Measurements from ENCODE around the gene MCUR1. TPM values are rescaled to one million over a fixed set of nuclear protein-coding genes. Genes with fewer than 3 reads are reported as not detected.

Gene MCUR1
- total RNA-seq, 1 donor from 2014 or later: 20.6 TPM

GRCh38 chr6:13803581-13803980, 10.8 kb downstream of the MCUR1 start:
- Mint-ChIP-seq H3K4me1 (ENCODE audit: low read depth) (peaks cover 6% of the 10 kb centered on the region), H3K4me3 (ENCODE audit: low read depth) (no peak overlapping the region), H3K9me3 (ENCODE audit: low read depth) (no peaks in the 10 kb centered on the region), H3K27ac (no peak overlapping the region), H3K27me3 (no peaks in the 10 kb centered on the region), H3K36me3 (ENCODE audit: insufficient read depth) (peaks cover 15% of the 10 kb centered on the region)
- TF ChIP-seq, protein P1, sequence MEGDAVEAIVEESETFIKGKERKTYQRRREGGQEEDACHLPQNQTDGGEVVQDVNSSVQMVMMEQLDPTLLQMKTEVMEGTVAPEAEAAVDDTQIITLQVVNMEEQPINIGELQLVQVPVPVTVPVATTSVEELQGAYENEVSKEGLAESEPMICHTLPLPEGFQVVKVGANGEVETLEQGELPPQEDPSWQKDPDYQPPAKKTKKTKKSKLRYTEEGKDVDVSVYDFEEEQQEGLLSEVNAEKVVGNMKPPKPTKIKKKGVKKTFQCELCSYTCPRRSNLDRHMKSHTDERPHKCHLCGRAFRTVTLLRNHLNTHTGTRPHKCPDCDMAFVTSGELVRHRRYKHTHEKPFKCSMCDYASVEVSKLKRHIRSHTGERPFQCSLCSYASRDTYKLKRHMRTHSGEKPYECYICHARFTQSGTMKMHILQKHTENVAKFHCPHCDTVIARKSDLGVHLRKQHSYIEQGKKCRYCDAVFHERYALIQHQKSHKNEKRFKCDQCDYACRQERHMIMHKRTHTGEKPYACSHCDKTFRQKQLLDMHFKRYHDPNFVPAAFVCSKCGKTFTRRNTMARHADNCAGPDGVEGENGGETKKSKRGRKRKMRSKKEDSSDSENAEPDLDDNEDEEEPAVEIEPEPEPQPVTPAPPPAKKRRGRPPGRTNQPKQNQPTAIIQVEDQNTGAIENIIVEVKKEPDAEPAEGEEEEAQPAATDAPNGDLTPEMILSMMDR (IDR thresholded peaks at IDR 0.05; ENCODE audit: unreplicated experiment): no peak
- no peak for DNase-seq (ENCODE audit: low spot score, unreplicated experiment)

DNA sequence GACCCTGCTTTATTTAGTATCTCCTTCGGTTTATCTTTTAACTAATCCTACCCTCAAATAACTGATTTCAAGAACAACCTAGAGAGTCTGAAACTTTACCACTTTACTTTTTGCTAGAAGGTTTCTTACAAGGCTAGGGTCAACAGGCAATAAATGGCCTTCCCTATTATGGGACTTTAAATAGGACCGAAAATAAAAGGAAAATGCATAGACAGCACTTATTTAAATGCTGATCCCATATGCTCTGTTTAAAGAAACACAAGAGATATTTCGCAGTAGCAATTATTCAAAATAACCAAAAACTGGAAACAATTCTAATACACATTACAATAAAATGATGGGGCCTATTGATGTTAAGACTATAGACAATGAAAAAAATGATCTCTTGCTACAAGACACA, 13.7 kb downstream of the MCUR1 start:
- peaks cover 5% of the 10 kb centered on the region for H3K4me1 Mint-ChIP-seq (ENCODE audit: low read depth)
- TF ChIP-seq, protein P1 (IDR thresholded peaks at IDR 0.05; ENCODE audit: unreplicated experiment): no peak
- H3K4me3 Mint-ChIP-seq (ENCODE audit: low read depth): no peak overlapping the region
- no peaks in the 10 kb centered on the region for H3K9me3 Mint-ChIP-seq (ENCODE audit: low read depth)
- H3K36me3 Mint-ChIP-seq (ENCODE audit: insufficient read depth): peaks cover 15% of the 10 kb centered on the region
- DNase-seq (ENCODE audit: low spot score, unreplicated experiment): no peak
- no peaks in the 10 kb centered on the region for H3K27me3 Mint-ChIP-seq
- H3K27ac Mint-ChIP-seq: no peak overlapping the region

GRCh38 chr6:13796781-13797180, 17.6 kb downstream of the MCUR1 start:
- TF ChIP-seq, protein P1 (IDR thresholded peaks at IDR 0.05; ENCODE audit: unreplicated experiment): no peak
- Mint-ChIP-seq H3K4me3 (ENCODE audit: low read depth) (no peak overlapping the region), H3K27ac (peak overlapping the region; percentile 9), H3K27me3 (no peaks in the 10 kb centered on the region), H3K36me3 (ENCODE audit: insufficient read depth) (peaks cover 17% of the 10 kb centered on the region), H3K4me1 (ENCODE audit: low read depth) (peaks cover 5% of the 10 kb centered on the region), H3K9me3 (ENCODE audit: low read depth) (no peaks in the 10 kb centered on the region)
- no peak for DNase-seq (ENCODE audit: low spot score, unreplicated experiment)

DNA sequence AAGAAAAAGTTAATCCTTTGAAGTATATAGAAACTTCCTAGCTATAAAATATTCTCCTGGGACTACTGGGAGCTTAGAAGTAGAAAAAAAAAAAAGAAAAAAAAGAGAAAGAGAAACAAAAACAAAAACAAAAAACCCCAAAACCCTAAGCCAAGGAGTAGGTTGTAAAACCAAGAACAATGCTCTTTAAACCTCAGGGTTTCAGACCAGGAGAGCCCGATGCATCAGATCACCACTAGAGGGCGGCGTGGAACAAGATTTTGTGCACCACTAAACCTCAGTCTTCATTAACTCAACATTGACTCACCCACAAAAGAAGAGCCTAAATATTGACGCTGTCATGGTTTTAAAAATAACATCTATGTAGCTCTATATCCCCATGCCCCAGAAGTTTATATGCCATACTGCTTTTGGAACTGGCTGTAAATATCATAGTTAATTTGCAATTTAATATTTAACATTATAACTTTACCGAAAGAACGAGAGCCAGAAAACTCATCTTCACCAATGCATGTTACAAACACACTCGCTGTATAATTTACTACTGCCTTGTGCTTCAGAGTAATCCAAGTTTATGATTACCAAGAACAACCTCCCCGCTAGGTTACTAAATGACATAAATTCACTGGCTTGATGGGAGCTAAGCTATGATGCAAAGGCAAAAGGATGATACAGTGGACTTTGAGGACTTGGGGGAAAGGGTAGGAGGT, 19.2 kb downstream of the MCUR1 start:
- no peaks in the 10 kb centered on the region for H3K4me1 Mint-ChIP-seq (ENCODE audit: low read depth)
- H3K4me3 Mint-ChIP-seq (ENCODE audit: low read depth): no peak overlapping the region
- DNase-seq (ENCODE audit: low spot score, unreplicated experiment): peak; percentile 64
- no peak overlapping the region for H3K27ac Mint-ChIP-seq
- H3K9me3 Mint-ChIP-seq (ENCODE audit: low read depth): no peaks in the 10 kb centered on the region
- H3K27me3 Mint-ChIP-seq: no peaks in the 10 kb centered on the region
- TF ChIP-seq, protein P1 (IDR thresholded peaks at IDR 0.05; ENCODE audit: unreplicated experiment): peak; percentile 94
- peaks cover 14% of the 10 kb centered on the region for H3K36me3 Mint-ChIP-seq (ENCODE audit: insufficient read depth)

GRCh38 chr6:13794184-13794583, 20.2 kb downstream of the MCUR1 start:
- Mint-ChIP-seq H3K27me3 (no peaks in the 10 kb centered on the region), H3K4me3 (ENCODE audit: low read depth) (no peak overlapping the region), H3K9me3 (ENCODE audit: low read depth) (no peaks in the 10 kb centered on the region), H3K27ac (no peak overlapping the region), H3K4me1 (ENCODE audit: low read depth) (no peaks in the 10 kb centered on the region), H3K36me3 (ENCODE audit: insufficient read depth) (peaks cover 19% of the 10 kb centered on the region)
- no peak for DNase-seq (ENCODE audit: low spot score, unreplicated experiment)
- TF ChIP-seq, protein P1 (IDR thresholded peaks at IDR 0.05; ENCODE audit: unreplicated experiment): no peak
